COR-L47 (cell line): Measurements from ENCODE around the gene C1orf87.

Source experiments
- DNase-seq: peaks from one replicate; lab custom pipeline; 2025; lab: John Stamatoyannopoulos, UW

C1orf87 gene, protein sequence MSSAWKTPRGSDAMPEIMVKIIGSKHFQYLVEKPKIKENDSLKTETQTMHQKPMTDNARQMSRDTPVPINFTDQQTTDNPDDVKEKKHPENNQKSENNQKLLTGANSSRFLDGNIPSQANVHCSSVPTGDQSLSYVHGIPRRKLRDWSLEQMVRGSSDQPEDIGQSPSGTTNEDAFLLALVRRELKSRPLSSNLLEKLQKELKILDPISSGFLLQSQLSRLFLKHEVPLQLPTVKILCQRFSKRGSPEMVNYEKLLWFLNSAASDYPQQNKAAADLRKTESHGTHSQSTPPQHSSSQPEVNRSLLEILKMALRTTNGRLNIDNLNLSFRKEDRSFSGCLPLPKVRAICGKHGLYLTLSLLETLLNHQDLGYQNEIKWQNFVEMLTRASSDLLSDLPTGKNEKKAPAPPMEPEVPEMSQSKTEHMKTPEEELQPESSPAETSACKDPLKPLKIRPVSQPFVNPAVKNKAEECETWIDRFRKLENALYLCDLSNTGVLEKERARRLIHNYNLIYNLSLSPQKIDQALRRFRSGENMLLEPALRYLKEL

DNA sequence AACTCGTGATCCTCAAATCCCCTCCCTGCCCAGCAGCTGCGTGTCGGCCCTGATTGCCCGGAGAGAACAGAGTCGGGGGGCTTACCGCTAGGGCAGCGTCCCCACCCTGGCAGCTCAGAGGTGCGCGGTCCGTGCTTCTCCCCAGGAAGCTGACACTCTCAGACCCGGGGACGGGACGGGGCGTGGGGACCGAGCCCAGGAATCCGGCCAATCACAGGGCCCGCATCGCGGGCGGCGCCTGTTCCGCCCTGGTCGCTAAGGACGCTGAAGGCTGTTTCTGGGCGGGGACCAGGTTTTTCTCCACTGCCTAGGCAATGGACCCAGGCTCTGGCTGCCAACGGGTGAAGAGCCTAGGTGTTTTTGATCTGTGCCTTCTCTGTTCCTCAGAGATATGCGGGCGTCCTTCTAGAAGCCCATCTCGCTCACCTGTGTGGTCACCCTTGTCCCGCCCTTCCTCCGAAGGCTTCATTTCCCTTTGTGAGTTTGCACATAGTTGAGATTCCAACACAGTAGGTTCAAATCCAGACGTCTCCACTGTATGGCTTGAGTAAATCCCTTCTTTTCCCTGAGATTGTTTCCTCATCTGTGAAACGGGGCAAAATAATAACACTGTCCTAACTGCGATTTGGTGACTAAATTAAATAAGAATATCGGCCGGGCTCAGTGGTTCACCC, at the start of gene C1orf87:
C1orf87 (minus strand) TSS at position 166 of the 674 bp plus-strand sequence. CDS start 1,127 bp downstream, outside the sequence.
- no peak for DNase-seq

DNA sequence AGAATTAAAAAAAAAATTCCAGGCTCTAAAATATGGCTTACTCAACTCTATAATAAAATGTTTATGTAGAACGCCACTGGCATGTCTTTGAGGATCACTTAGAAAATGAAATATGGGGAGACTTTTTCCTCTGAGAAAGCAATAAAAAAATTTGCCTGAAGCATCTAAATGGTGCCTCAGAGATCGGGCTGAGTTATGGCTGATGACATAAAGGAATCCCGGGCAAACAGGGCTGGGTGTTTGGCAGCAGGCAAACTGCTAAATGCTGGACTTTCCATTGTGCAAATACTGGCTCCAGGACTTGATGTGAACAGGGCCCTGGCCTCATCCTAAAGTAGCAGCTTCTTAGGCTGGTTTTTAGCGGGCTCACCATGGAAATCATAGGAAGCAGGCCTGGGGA, 44.5 kb upstream of the C1orf87 start:
- no peak for DNase-seq

DNA sequence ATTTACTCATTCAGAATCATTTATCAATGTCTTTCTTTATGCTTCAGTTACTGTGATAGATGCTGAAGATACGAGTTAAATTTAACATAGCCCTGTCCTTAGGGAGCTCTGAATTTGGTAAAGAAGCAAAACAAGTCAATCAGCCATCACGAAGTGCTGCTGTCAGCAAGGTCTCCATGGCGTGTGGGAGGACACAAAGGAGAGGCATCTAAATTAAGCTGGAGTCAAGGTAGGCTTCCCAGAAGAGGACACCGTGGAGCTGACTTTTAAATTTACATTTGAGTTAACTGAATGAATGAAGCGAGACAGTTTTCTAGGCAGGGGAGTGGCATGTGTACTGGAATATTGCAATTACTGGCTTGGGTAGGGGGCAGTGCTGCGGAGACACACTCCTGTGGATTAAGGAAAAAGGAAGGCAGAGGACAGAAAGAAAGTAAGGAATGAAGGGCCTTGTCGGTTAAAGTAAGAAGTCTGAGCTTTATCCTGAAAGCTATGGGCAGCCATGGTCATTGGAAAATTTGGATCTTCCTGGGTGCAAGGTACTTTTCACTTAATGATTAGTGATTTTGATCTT, 41.3 kb upstream of the C1orf87 start:
- DNase-seq = no peak

DNA sequence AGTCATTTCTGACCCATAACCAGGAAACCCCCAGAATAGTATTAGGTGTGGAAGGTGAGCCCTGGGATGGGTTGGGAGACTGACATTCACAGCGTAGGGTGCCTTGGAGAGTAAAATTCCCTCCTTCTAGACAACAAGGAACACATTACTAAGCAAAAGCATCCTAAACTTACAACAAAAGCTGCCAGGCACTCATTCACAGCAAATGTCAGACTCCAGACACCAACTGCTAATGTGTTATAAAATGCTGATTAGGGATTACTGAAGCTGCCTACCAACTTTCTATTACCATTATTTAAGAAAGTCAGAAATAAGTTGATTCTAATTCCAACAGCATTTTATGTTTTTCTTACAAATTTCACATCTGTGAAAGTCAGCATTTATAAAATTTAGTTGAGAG, 40.0 kb upstream of the C1orf87 start:
- no peak for DNase-seq

DNA sequence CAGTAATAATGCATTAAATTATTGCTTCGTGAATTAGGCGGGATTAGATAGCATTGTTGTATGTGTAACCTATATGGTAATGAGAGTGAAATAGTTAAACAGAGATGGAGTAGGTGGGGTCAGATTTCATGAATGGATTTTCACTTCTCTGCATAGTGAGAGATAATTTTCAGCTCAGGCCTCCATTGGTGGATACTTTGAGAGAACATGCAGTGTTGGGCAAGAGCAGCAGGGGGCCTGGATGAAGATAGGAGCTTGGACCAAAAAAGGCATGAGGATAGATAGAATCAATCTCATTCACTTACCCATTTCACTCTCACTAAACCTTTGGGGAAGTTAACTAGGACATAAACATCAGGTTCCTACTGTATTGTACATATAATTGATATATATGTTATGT, 39.5 kb upstream of the C1orf87 start:
- no peak for DNase-seq

DNA sequence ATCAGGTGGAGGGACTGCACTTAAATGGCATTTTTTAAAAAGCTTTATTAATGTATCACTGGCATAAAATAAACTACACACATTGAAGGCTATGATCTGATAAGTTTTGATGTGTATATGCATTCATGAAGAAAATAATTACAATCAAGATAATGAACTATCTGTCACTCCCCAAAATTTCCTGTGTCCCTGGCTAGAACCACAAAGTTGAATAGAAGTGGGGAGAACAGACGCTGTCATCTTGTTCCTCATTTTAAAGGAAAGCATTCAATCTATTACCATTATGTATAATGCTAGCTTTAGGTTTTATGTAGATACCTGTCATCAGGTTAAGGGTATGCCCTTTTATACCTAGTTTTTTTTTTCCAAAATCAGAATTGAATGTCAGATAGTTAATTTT, 38.1 kb upstream of the C1orf87 start:
- no peak for DNase-seq

DNA sequence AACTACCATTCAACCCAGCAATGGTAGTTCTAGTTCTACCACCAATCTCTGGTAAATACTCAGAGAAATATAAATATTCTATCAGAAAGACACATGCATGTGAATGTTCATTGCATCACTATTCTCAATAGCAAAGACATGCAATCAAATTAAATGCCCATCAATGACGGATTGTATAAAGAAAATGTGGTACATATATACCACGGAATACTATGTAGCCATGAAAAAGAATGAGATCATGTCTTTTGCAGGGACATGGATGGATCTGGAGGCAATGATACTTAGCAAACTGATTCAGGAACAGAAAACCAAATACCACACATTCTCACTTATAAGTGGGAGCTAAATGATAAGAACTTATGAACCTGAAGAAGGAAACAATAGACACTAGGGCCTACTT, 37.5 kb upstream of the C1orf87 start:
- no peak for DNase-seq

DNA sequence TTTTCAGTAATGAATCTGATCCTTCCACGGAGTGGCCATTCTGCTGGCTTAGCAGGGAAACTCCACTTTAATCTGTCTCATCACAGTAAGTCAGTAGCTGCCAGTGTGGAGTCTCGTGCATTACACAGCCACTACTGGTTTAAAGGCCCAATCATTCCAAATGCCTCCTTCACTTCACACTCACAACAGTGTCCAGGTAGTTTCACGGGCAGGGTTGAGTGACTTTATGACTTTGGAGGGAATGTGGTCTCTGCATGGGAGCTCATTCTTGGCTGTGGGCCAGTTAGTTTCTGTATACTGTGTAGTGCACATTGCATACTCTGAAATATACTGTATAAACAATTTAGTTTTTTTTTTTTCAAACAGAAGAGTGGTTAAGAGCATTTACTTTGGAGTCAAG, 34.6 kb upstream of the C1orf87 start:
- DNase-seq = peak; percentile 15

DNA sequence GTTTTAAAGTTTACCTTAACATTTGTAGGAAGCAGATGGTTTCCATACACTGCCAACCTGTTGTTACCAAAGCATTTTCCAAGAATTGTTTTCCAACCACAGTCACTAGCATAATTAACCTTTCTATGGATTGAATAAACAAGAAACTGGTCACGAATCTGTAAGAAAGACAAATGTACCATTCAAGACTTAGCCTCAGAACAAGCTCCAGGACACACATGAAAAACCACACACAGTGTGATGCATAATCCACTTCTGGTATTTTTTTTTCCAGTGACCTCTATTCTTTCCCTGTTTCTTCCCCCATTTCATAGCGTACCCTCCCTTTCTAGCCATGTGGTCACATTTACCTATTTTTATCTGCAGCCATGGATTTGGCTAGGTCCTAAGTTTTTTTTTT, 29.6 kb upstream of the C1orf87 start:
- DNase-seq = no peak

DNA sequence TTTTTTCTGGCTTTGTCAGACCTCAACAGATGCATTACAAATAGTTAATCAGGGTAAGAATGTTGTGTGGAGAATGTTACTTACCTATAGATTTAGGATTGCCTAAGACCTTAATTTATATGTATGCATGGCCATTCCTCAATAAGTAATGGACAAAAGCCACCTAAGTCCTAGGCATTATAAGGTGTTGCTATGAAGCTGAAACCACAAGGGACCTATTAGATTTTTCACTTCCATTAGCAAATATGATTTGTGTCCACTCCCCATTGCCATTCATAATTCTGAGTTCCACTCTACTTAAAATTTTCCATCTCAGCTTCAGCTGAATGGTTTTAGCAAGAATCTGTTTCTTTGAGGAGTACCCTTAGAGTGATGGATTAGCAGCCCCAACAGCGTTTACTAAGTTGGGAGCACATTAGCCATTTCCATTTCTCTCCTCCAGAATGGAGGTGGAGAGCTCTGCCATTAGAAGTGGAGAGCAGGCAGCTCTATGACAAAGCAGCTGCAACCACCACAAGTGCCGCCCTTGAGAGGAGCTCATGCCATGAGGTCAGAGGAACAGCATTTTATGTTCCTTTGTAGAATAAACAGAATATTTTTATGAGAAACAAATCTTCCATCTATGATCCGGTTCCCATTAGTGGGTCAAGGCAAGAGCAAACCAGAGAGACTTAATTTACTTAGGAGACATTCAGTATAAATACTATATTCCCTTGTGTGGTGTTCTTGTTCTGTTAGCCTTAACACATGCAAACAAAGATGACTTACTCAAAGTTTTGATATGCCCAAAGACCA, 28.9 kb upstream of the C1orf87 start:
- no peak for DNase-seq

DNA sequence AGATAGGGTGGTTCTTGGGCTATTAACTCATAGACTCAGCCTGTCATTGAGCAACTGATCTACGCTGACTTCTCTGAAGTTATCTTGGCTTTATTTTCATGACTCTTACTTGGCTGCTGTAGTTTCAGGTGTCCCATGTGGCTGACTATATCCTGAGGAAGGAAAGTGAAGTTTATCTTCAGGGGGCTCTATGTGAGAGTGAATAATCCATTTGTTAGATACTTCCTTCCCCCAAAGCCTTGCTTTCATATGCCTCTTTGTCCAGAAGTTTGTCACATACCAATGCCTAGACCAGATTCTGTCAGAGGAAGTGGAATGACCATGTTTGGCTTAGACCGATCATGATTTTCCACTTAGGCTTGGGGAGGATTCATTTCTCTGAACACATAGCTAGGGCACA, 27.9 kb upstream of the C1orf87 start:
- no peak for DNase-seq

DNA sequence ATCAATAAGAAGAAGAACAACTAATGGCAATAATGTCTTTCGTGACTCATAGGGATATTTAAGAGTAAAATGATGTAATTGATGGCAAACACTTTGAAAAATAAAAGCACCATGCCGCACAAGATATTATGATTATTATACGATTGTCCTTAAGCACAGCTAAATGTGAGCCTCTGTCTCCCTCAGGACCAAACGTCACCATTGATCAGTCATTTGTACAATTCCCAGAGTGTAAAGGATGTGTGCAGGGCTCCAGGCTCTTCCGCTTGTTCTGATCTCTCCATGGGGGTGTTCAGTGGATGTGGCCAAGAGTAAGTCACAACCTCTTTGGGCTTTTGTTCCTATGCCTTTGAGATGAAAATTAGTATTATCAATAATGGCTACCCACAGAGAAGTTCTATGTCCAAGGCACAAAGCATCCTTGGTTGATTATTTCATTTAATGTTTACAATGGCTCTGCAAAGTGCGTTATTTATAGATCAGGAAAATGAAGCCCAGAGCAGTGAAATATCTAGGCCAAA, 17.7 kb upstream of the C1orf87 start:
- no peak for DNase-seq

DNA sequence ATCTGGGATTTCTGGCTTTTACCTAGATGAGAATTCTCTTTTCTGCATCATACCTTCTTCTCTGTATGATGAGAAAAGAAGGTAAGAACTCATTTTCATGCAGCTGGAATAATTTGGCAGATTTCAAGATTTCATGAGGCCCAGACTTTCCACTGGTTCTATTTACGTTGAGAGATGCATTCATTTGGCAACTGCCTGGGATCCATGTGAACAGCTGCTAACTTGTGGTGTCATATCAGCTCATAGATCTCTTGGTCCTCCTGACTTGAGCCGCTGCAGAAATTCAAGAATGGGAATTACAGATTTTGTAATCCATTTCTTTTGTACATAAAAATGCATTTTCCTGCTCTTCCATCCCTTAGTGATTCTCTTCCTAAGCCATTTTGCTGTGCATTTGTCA, 17.1 kb upstream of the C1orf87 start:
- DNase-seq = no peak

DNA sequence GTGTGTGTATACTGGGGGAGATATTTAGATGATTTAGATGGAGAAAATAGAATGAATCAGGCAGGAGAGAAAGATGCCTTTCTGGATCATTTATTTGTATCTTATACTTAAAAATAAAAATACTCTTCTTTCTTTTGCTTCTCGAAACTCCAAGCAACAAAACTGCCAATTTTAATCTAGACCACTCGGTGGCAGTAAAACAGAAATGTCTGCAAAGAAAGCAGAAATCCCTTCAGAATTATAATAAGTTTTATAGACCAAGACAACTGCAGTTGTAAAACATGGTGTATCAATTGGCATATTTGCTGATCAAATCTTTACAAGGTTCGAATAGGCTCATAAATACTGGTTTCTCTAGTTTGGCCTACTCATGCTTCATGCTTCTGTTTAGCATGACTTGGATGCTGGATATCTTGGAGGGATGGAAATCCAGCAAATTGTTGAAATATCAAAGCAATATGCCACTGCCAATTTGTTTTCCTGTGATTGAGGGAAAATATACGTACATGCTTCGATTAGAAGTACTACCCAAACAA, 15.1 kb upstream of the C1orf87 start:
- no peak for DNase-seq

DNA sequence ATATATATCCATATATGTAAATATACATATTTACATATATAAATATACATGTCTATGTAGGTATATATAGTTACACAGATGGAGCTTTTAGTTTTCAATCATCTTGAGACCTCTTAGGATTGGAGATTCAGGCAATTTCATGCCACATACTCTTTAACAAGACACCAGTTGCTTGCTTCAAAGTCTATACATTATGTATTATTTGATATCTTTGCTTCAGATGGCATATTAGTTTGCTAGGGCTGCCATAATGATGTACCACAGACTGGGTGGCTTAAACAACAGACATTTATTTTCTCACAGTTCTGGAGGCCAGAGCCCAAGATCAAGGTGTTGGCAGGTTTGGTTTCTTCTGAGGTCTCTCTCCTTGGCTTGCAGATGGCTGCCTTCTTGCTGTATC, 14.1 kb upstream of the C1orf87 start:
- no peak for DNase-seq

DNA sequence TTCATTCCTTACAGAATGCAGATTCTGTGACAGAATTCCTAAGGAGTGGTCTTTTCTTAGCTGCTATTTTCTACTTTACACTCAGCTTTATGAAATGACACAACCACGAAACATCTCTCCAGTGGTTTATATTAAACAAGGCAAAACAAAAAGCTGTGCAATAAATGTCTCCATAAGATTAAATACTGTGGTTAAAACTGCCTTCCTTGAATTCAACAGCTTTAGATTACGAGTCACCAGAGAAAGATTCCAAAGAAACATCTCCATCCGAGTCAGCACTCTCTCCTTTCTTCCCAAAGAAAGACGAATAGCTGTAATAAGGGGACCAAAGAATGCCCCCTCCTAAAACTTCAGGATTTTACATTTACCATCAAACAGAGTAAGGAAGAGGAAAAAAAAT, 4.6 kb upstream of the C1orf87 start:
- no peak for DNase-seq

DNA sequence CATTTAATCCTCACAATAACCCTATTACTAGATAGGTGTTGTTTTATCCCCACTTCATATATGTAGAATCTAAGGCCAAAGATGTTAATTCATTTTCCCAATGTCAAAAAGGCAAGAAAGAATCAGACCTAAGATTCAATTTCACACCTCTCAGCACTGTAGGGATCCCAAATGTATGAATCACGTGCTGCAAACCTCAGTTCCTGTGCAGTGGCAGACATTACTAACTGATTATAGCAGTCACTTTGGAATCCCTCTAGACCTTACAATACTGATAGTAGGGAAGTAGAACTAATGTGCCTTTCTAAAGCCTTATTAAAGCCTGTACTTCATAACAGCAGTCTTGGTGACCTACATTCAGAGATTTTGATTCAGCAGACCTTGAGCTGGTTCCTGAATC, 2.3 kb downstream of the C1orf87 start:
- no peak for DNase-seq

DNA sequence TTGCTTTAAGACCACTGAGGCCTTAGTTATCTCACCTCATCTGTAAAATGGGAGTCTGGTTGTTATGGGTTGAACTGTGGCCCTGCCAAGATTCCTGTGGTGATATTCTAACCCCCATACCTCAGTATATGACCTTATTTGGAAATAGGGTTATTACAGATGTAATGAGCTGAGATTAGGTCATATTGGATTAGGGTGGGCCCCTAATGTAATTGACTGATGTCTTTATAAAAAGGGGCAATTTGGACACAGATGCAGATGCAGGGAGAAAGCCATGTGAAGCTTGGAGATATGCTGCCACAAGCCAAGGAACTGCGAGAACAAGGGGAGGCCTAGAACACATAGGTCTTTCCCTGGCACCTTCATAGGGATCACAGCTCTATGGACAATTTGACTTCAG, 3.9 kb downstream of the C1orf87 start:
- no peak for DNase-seq

DNA sequence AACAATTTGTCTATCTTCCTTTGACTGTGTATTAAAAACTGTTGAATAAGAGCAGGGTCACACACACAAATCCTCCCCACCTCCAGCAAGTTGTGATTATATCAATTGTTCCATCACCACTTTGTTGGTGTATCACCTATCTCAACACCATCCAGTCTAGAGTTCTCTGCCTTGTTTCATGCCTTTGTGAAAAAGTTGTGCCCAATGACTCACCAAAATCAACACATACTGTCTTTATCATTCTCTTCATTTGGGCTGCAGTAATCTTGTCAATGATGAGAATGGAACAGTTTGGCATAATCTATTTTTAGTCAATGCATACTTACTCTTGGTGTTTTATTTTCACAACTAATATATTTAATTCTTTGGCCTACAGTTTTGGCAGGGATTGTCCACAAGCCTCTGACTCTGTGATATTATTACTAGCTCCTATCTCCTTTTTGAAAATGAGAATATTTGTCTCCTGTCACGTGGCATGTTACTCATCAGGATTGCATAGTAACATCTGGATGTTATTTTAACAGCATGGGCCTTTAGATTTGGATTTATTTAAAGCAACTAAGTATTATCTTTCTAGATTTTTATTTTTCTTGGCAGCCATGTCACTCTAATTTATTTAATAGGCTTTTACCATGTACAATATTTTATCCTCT, 5.1 kb downstream of the C1orf87 start:
- no peak for DNase-seq

DNA sequence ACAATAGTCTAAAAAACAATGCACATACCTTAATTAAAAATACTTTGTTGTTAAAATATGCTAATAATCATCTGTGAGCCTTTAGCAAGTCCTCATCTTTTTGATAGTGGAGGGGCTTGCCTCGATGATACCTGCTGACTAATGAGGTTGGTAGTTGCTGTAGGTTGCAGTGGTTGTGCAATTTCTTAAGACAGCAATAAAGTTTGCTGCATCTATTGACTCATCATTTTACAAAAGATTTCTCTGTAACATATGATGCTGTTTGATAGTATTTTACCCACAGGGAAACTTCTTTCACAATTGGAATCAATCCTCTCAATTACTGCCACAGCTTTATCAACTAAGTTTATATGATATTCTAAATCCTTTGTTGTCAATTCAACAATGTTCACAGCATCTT, 7.6 kb downstream of the C1orf87 start:
- no peak for DNase-seq

DNA sequence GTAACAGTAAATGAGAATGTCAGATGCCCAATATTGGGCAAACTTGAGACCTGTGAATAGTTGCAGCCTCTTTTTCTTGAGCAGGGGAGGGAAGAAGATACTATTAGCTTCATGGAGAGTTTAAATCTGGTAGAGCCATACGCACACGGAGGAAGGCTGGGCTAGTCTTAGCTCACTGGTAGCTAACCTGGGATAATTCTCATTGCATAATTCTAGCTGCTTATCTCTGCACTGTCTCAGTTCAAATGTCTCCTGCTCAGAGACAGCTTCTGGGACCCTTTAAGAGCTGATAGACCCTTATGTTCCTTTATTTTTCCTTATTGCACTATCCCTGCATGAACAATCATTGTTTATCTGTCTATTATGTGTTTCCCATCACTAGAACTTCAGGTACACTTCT, 8.4 kb downstream of the C1orf87 start:
- no peak for DNase-seq
